Chondrocyte (in vitro differentiated cells): ENCODE data around the gene HMG20B. TPM values are rescaled to one million over a fixed set of nuclear protein-coding genes. Genes with fewer than 3 reads are reported as not detected.

Source experiments
- DNase-seq: peaks from one replicate; pipeline ENCODE4 v3.0.0; 2021; ENCODE audit warnings: mixed read lengths, low spot score
- H3K27ac Mint-ChIP-seq: one replicate; pipeline ENCODE4 v1.8.0; 2021; ENCODE audit warnings: mild to moderate bottlenecking, moderate library complexity, mixed read lengths; ENCODE audit not compliant: unreplicated experiment
- H3K27me3 Mint-ChIP-seq: 2 replicates; pipeline ENCODE4 v1.8.0; 2021; ENCODE audit warnings: low read depth, mixed read lengths
- H3K36me3 Mint-ChIP-seq: 2 replicates; pipeline ENCODE4 v1.8.0; 2021; ENCODE audit warnings: low read depth, mixed read lengths
- H3K4me1 Mint-ChIP-seq: 2 replicates; pipeline ENCODE4 v1.8.0; 2021; ENCODE audit warnings: low read depth, mild to moderate bottlenecking, mixed read lengths
- H3K4me3 Mint-ChIP-seq: one replicate; pipeline ENCODE4 v1.8.0; 2021; ENCODE audit warnings: mild to moderate bottlenecking, moderate library complexity, mixed read lengths; ENCODE audit not compliant: unreplicated experiment
- H3K9me3 Mint-ChIP-seq: 2 replicates; pipeline ENCODE4 v1.8.0; 2021; ENCODE audit warnings: low read depth, mixed read lengths
- CTCF ChIP-seq: fragments of 200-600 bp; sonication (generic); IDR thresholded peaks from 2 replicates; pipeline ENCODE4 v1.5.0; 2021; ENCODE audit warnings: antibody characterized with exemption, mild to moderate bottlenecking, moderate library complexity
- total RNA-seq: library from RNA; stranded (reverse); gene quantifications from 3 replicates; pipeline ENCODE4 v1.2.1, GENCODE V29; 2021

Gene HMG20B
- total RNA-seq, 1 donor from 2014 or later: 60.9 TPM

- no peak overlapping the region for H3K27ac Mint-ChIP-seq
- no peaks in the 10 kb centered on the region for H3K27me3 Mint-ChIP-seq
- H3K4me1 Mint-ChIP-seq: peaks cover 2% of the 10 kb centered on the region
- no peak for TF ChIP-seq CTCF
- no peak overlapping the region for H3K4me3 Mint-ChIP-seq
- H3K36me3 Mint-ChIP-seq: peaks cover 4% of the 10 kb centered on the region
- no peaks in the 10 kb centered on the region for H3K9me3 Mint-ChIP-seq
- peak; percentile 59 for DNase-seq
Observed at GRCh38 chr19:3617463-3617862, 44.7 kb downstream of the HMG20B start.

- no peaks in the 10 kb centered on the region for H3K27me3 Mint-ChIP-seq
- no peaks in the 10 kb centered on the region for H3K9me3 Mint-ChIP-seq
- TF ChIP-seq CTCF: peak; percentile 90
- peaks cover 2% of the 10 kb centered on the region for H3K4me1 Mint-ChIP-seq
- H3K36me3 Mint-ChIP-seq: peaks cover 5% of the 10 kb centered on the region
- no peak overlapping the region for H3K27ac Mint-ChIP-seq
- no peak for DNase-seq
- H3K4me3 Mint-ChIP-seq: no peak overlapping the region
Observed at GRCh38 chr19:3618144-3618810, 45.5 kb downstream of the HMG20B start.

GRCh38 chr19:3618811-3619630 lies 46.3 kb downstream of the HMG20B start:
- Mint-ChIP-seq H3K36me3 (peaks cover 5% of the 10 kb centered on the region), H3K4me1 (peaks cover under 1% of the 10 kb centered on the region), H3K4me3 (no peak overlapping the region), H3K27me3 (no peaks in the 10 kb centered on the region), H3K9me3 (no peaks in the 10 kb centered on the region), H3K27ac (no peak overlapping the region)
- TF ChIP-seq CTCF: peak; percentile 62
- DNase-seq: peak; percentile 91

GRCh38 chr19:3619631-3620012 lies 46.9 kb downstream of the HMG20B start:
- no peaks in the 10 kb centered on the region for H3K9me3 Mint-ChIP-seq
- peak; percentile 92 for DNase-seq
- H3K4me3 Mint-ChIP-seq: no peak overlapping the region
- no peaks in the 10 kb centered on the region for H3K27me3 Mint-ChIP-seq
- TF ChIP-seq CTCF: no peak
- H3K27ac Mint-ChIP-seq: no peak overlapping the region
- peaks cover 5% of the 10 kb centered on the region for H3K36me3 Mint-ChIP-seq
- H3K4me1 Mint-ChIP-seq: peaks cover 7% of the 10 kb centered on the region

- no peak overlapping the region for H3K27ac Mint-ChIP-seq
- no peak for DNase-seq
- no peaks in the 10 kb centered on the region for H3K9me3 Mint-ChIP-seq
- peaks cover 13% of the 10 kb centered on the region for H3K4me1 Mint-ChIP-seq
- H3K36me3 Mint-ChIP-seq: peaks cover 5% of the 10 kb centered on the region
- no peaks in the 10 kb centered on the region for H3K27me3 Mint-ChIP-seq
- H3K4me3 Mint-ChIP-seq: no peak overlapping the region
- no peak for TF ChIP-seq CTCF
Observed at GRCh38 chr19:3620145-3620816, 47.5 kb downstream of the HMG20B start.
